ENCODE measurements around the gene COX5A.

DNA sequence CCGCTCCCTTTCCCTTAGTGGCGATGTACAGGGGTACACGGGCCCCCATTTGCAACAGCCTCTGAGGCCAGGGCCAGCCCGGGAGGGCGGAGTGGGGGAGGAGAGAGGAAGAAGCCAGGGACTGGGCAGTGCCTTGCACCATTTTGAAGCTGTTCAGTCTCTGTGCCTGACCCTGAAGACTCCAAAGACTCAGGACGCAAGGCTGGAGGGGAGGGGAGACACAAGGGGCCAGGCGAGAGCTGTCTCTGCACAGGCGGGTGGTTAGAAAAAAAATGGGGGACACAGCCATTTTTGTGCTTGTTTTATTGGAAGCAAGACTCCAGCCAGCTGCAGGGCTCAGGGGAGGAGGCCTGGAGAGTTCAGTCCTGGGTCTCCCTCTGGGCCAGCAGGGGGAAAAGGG, 17.1 kb upstream of the COX5A start:
- no peak for TF ChIP-seq EP300 (IDR thresholded peaks at IDR 0.05)
- TF ChIP-seq, protein P1, sequence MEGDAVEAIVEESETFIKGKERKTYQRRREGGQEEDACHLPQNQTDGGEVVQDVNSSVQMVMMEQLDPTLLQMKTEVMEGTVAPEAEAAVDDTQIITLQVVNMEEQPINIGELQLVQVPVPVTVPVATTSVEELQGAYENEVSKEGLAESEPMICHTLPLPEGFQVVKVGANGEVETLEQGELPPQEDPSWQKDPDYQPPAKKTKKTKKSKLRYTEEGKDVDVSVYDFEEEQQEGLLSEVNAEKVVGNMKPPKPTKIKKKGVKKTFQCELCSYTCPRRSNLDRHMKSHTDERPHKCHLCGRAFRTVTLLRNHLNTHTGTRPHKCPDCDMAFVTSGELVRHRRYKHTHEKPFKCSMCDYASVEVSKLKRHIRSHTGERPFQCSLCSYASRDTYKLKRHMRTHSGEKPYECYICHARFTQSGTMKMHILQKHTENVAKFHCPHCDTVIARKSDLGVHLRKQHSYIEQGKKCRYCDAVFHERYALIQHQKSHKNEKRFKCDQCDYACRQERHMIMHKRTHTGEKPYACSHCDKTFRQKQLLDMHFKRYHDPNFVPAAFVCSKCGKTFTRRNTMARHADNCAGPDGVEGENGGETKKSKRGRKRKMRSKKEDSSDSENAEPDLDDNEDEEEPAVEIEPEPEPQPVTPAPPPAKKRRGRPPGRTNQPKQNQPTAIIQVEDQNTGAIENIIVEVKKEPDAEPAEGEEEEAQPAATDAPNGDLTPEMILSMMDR (IDR thresholded peaks at IDR 0.05): no peak
